NCI-H748 (cell line): ENCODE measurements around the gene POLR1C.
"Not testable (repeated sequence)": the region's sequence is repeated elsewhere in the genome, so short reads cannot be mapped to it uniquely, and the experiment has no call there.

Experiments used
- DNase-seq: peaks from one replicate; lab custom pipeline; 2025; ENCODE audit not compliant: unreplicated experiment; lab: John Stamatoyannopoulos, UW

Gene POLR1C

GRCh38 chr6:43492673-43493072 lies 24.2 kb upstream of the POLR1C start:
- no peak for DNase-seq

- DNase-seq: no peak
Measured at GRCh38 chr6:43493230-43493629, 23.7 kb upstream of the POLR1C start.

GRCh38 chr6:43493833-43494232 lies 23.1 kb upstream of the POLR1C start:
- no peak for DNase-seq

GRCh38 chr6:43494321-43494720 lies 22.6 kb upstream of the POLR1C start:
- no peak for DNase-seq

GRCh38 chr6:43494766-43495165 lies 22.1 kb upstream of the POLR1C start:
- DNase-seq: no peak

GRCh38 chr6:43495409-43495941 lies 21.4 kb upstream of the POLR1C start:
- DNase-seq: peak; percentile 22

GRCh38 chr6:43496370-43497128 lies 20.3 kb upstream of the POLR1C start:
- peak; percentile 24 for DNase-seq

GRCh38 chr6:43497129-43497396 lies 19.8 kb upstream of the POLR1C start:
- no peak for DNase-seq

- DNase-seq: no peak
Measured at GRCh38 chr6:43497689-43498088, 19.2 kb upstream of the POLR1C start.

- not testable (repeated sequence) for DNase-seq
Measured at GRCh38 chr6:43498291-43498690, 18.6 kb upstream of the POLR1C start.

GRCh38 chr6:43499028-43499815 lies 17.7 kb upstream of the POLR1C start:
- no peak for DNase-seq

GRCh38 chr6:43500921-43501320 lies 16.0 kb upstream of the POLR1C start:
- no peak for DNase-seq

- no peak for DNase-seq
Measured at GRCh38 chr6:43502666-43503065, 14.2 kb upstream of the POLR1C start.

- no peak for DNase-seq
Measured at GRCh38 chr6:43503443-43503842, 13.4 kb upstream of the POLR1C start.

- no peak for DNase-seq
Measured at GRCh38 chr6:43504756-43505593, 11.9 kb upstream of the POLR1C start.

- no peak for DNase-seq
Measured at GRCh38 chr6:43505718-43506117, 11.2 kb upstream of the POLR1C start.

- DNase-seq: no peak
Measured at GRCh38 chr6:43506171-43506570, 10.7 kb upstream of the POLR1C start.

GRCh38 chr6:43506667-43507471 lies 10.0 kb upstream of the POLR1C start:
- peak; percentile 77 for DNase-seq

GRCh38 chr6:43508481-43509141 lies 8.3 kb upstream of the POLR1C start:
- DNase-seq: no peak
